HCT116 (cell line): ENCODE measurements around the gene NCOR1.

ENCODE experiments used
- CTCF ChIP-seq, 3 experiments: fragments of 200-600 bp in 1 of 3; sonication (generic) in 1 of 3; IDR thresholded peaks in 2 of 3; conservative IDR thresholded peaks in 1 of 3; 2 replicates each; pipeline ENCODE4 v1.5.1; 2012 to 2017; ENCODE audit warnings: low read depth in 2 of 3, low read length in 2 of 3, antibody characterized with exemption in 1 of 3, borderline replicate concordance in 1 of 3, control low read depth in 1 of 3, mild to moderate bottlenecking in 1 of 3, mixed read lengths in 1 of 3, mixed run types in 1 of 3, moderate library complexity in 1 of 3; ENCODE audit not compliant: insufficient read depth in 1 of 3
- EZH2 ChIP-seq: fragments of 200-600 bp; sonication (generic); IDR thresholded peaks from 2 replicates; pipeline ENCODE4 v1.6.1; 2017; ENCODE audit warnings: antibody characterized with exemption, mixed run types
- EZH2phosphoT487 ChIP-seq: fragments of 200-600 bp; IDR thresholded peaks from 2 replicates; pipeline ENCODE4 v1.6.1; 2018; ENCODE audit warnings: antibody characterized with exemption, borderline replicate concordance
- JUND ChIP-seq: IDR thresholded peaks from 2 replicates; pipeline ENCODE4 v1.6.1; 2012
- POLR2A ChIP-seq: IDR thresholded peaks from 2 replicates; pipeline ENCODE4 v1.7.0; 2011; ENCODE audit warnings: borderline replicate concordance; ENCODE audit not compliant: insufficient read depth, insufficient read length; ENCODE audit errors: extremely low read depth
- TCF7L2 ChIP-seq: IDR thresholded peaks from 2 replicates; pipeline ENCODE4 v1.7.0; 2011; ENCODE audit warnings: borderline replicate concordance, inconsistent platforms; ENCODE audit not compliant: insufficient read depth, insufficient read length; ENCODE audit errors: extremely low read depth

GRCh38 chr17:16181581-16181980 is 33.8 kb downstream of the NCOR1 start:
- TF ChIP-seq POLR2A (no peak), CTCF (IDR thresholded peaks at IDR 0.05 in 2 of 3, conservative IDR thresholded peaks at IDR 0.05 in 1 of 3; ENCODE audit: borderline replicate concordance in 1 of 3, insufficient read depth in 1 of 3, low read depth in 2 of 3, low read length in 2 of 3) (no peak), TCF7L2 (no peak), JUND (no peak), EZH2phosphoT487 (no peak), EZH2 (no peak)
